H54 (cell line): Measurements from ENCODE around the gene RASL10B.
A peak's percentile ranks its signal among the peaks of the same experiment; 100 is the strongest.

Source experiments
- DNase-seq: peaks from one replicate; pipeline ENCODE4 v3.0.0; 2011; ENCODE audit warnings: low spot score, mixed read lengths; ENCODE audit not compliant: insufficient read length
- FAIRE-seq: peaks from 3 replicates; lab custom pipeline; 2011; peaks lifted over from hg19 to GRCh38; lab: Jason Lieb, UNC
- POLR2A ChIP-seq: IDR thresholded peaks from 2 replicates; pipeline ENCODE4 v1.6.1; 2011; ENCODE audit warnings: low read depth, mild to moderate bottlenecking, low read length

RASL10B gene

GRCh38 chr17:35773679-35774425, 42.4 kb downstream of the RASL10B start:
- no peak for FAIRE-seq
- no peak for TF ChIP-seq POLR2A
- no peak for DNase-seq

GRCh38 chr17:35774499-35774898, 43.1 kb downstream of the RASL10B start:
- no peak for DNase-seq
- TF ChIP-seq POLR2A: no peak
- no peak for FAIRE-seq

DNA sequence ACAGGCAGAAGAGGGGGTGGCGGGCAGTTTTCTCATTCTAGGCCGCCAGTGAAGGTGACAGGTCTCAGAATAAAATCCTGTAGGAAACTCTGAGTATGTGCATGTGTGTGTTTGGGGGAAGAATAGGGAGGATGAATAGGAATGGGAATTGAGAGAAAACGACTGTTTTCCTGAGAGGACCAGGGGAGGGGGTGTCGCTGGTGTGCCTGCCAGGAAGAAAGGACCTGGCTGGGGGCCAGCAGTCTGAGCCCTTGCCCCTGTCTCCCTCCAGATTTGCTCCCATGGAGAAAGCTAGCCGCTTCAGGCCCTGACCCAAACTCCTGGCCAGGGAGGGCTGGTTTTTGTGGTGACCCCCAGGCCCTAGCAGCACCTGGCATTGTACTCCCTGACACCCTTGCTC, 43.6 kb downstream of the RASL10B start:
- TF ChIP-seq POLR2A: no peak

GRCh38 chr17:35775583-35775982, 44.1 kb downstream of the RASL10B start:
- FAIRE-seq (no peak), DNase-seq (no peak)
- TF ChIP-seq POLR2A: no peak

More for the DNA sequence above, 43.6 kb downstream of the RASL10B start:
- no peak for FAIRE-seq
- DNase-seq: no peak

GRCh38 chr17:35778641-35779196, 47.3 kb downstream of the RASL10B start:
- no peak for TF ChIP-seq POLR2A
- DNase-seq (no peak), FAIRE-seq (no peak)

- TF ChIP-seq POLR2A: no peak
- FAIRE-seq (no peak), DNase-seq (no peak)
Observed at GRCh38 chr17:35780950-35781349, 49.5 kb downstream of the RASL10B start.

- no peak for TF ChIP-seq POLR2A
- FAIRE-seq (no peak), DNase-seq (no peak)
Observed at GRCh38 chr17:35784895-35785294, 53.5 kb downstream of the RASL10B start.

DNA sequence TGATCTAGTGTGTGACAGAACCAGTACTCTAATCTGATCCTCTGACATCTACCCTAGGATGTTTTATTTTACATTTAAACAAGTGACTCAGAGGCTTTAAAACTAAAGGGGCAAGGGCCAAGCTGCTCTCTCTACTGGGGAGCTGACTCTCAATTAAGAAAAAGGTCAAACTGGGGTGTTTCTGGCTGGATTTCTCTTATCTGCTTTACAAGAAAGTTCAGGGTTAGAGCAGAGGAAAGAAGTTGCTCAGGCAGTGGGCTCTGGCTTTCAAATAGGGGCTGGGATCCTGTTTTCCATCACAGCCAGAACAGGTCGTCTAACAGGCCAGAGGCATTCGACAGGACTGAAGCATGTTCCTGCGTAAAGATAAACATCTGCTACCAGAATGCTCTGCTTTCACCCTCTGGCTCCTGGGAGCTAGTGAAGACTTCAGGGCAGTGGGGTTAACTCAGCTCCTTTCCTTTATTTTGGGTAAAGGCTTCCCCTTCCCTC, 55.5 kb downstream of the RASL10B start:
- DNase-seq (no peak), FAIRE-seq (no peak)
- no peak for TF ChIP-seq POLR2A

DNA sequence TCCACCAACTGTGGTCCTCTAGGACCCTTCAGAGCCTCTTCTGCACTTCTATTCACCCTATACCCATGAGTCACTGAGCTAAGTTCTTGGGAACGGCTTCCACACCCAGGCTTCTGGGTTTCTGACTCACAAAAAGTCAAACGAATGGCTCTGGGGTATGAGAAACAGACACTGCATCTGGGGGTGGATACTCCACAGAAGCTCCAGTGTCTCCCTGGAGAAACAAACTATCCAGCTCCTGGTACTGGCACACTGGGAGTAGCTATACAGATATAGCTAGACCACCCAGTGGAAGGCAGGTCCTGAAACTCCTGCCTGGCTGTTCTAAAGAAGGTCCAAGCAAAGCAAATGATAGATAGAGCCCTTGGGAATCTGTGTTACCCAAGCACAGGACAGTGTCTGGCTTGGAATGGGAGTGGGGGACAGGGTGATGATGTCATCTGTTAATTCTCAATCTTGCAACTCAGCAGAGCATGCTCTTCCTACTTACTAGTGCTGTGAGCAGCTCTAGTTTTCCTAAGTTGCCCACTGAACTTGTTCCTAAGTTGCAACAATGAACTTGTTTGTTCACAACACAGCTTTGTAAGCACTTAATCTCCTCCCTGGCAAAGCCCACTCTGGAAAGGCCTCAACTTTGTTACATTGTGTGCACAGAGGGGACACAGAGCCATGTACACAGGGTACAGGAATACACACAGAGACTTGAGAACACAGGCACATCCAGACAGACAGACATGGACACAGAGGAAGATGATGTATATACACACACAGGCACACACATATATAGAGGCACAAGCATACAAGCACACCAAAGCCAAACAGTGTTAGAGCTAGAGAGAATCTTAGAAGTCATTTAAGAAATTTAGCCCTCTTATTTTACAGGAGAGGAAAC, 57.3 kb downstream of the RASL10B start:
- no peak for TF ChIP-seq POLR2A
- DNase-seq (peak; percentile 82), FAIRE-seq (no peak)

DNA sequence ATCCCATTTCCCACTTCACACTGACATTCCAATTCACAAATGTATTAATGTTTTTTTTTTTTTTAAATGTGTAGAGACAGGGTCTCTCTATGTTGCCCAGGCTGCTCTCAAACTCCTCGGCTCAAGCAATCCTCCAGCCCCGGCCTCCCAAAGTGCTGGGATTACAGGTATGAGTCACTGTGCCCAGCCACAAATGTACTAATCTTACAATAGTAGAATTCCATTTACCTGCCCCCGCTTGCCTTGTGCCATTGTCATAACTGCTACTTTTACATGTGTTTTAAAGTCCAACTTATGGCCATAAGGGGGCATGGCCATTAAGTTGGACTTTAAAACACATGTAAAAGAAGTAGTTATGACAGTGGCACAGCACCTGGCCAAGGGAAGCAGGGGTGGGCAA, 59.4 kb downstream of the RASL10B start:
- DNase-seq (no peak), FAIRE-seq (no peak)
- no peak for TF ChIP-seq POLR2A

- FAIRE-seq: no peak
Observed at GRCh38 chr17:35791681-35792350, 60.4 kb downstream of the RASL10B start.

More at GRCh38 chr17:35791681-35792350, 60.4 kb downstream of the RASL10B start:
- TF ChIP-seq POLR2A: no peak
- DNase-seq: no peak
